HEK293T (cell line): Measurements from ENCODE around the gene ETV6.

Source experiments
- CTCF ChIA-PET: fragments of 350-600 bp; formaldehyde crosslinking; extraction: SDS; loops from one replicate; lab custom pipeline; 2021; ENCODE audit warnings: antibody characterized with exemption, inconsistent platforms; lab: Yijun Ruan, JAX
- POLR2A ChIA-PET: fragments of 350-600 bp; formaldehyde crosslinking; extraction: SDS; loops from one replicate; lab custom pipeline; 2020; ENCODE audit warnings: antibody characterized with exemption, inconsistent platforms; lab: Yijun Ruan, JAX
- DNase-seq: peaks from one replicate; pipeline ENCODE4 v3.0.0; 2012; ENCODE audit warnings: mixed read lengths; ENCODE audit errors: extremely low spot score
- ARNT ChIP-seq: fragments of 450-650 bp; IDR thresholded peaks from 2 replicates; pipeline ENCODE4 v1.6.1; 2017; ENCODE audit warnings: mild to moderate bottlenecking
- BHLHE40 ChIP-seq: fragments of 450-650 bp; IDR thresholded peaks from 2 replicates; pipeline ENCODE4 v1.6.1; 2016; ENCODE audit warnings: mild to moderate bottlenecking, moderate library complexity, borderline replicate concordance
- CTBP1 ChIP-seq: fragments of 450-650 bp; IDR thresholded peaks from 2 replicates; pipeline ENCODE4 v1.6.1; 2016; ENCODE audit warnings: borderline replicate concordance
- ELF4 ChIP-seq: fragments of 450-650 bp; IDR thresholded peaks from 2 replicates; pipeline ENCODE4 v1.6.1; 2017; ENCODE audit warnings: antibody characterized with exemption
- FOXA1 ChIP-seq: fragments of 450-650 bp; IDR thresholded peaks from 2 replicates; pipeline ENCODE4 v1.6.1; 2016; ENCODE audit warnings: mild to moderate bottlenecking
- FOXK2 ChIP-seq: fragments of 450-650 bp; IDR thresholded peaks from 2 replicates; pipeline ENCODE4 v1.6.1; 2016; ENCODE audit warnings: mild to moderate bottlenecking
- FOXM1 ChIP-seq: fragments of 450-650 bp; IDR thresholded peaks from 2 replicates; pipeline ENCODE4 v1.6.1; 2017; ENCODE audit warnings: mild to moderate bottlenecking, borderline replicate concordance
- HDGF ChIP-seq: fragments of 450-650 bp; IDR thresholded peaks from 2 replicates; pipeline ENCODE4 v1.6.1; 2017; ENCODE audit warnings: antibody characterized with exemption, borderline replicate concordance
- L3MBTL2 ChIP-seq: fragments of 450-650 bp; conservative IDR thresholded peaks from 2 replicates; pipeline ENCODE4 v1.6.1; 2016; ENCODE audit warnings: mild to moderate bottlenecking
- LEF1 ChIP-seq: fragments of 450-650 bp; IDR thresholded peaks from 2 replicates; pipeline ENCODE4 v1.6.1; 2017; ENCODE audit warnings: mild to moderate bottlenecking, borderline replicate concordance
- NFRKB ChIP-seq: fragments of 450-650 bp; IDR thresholded peaks from 2 replicates; pipeline ENCODE4 v1.6.1; 2016; ENCODE audit warnings: mild to moderate bottlenecking, moderate library complexity
- PKNOX1 ChIP-seq: fragments of 450-650 bp; IDR thresholded peaks from 2 replicates; pipeline ENCODE4 v1.6.1; 2016
- SP1 ChIP-seq: fragments of 450-650 bp; IDR thresholded peaks from 2 replicates; pipeline ENCODE4 v1.6.1; 2017
- SUZ12 ChIP-seq: fragments of 450-650 bp; IDR thresholded peaks from 2 replicates; pipeline ENCODE4 v1.6.1; 2016; ENCODE audit warnings: mild to moderate bottlenecking
- TARDBP ChIP-seq: fragments of 450-650 bp; IDR thresholded peaks from 2 replicates; pipeline ENCODE4 v1.6.1; 2016
- ZNF384 ChIP-seq: fragments of 450-650 bp; IDR thresholded peaks from 2 replicates; pipeline ENCODE4 v1.6.1; 2016

The ETV6 gene

DNA sequence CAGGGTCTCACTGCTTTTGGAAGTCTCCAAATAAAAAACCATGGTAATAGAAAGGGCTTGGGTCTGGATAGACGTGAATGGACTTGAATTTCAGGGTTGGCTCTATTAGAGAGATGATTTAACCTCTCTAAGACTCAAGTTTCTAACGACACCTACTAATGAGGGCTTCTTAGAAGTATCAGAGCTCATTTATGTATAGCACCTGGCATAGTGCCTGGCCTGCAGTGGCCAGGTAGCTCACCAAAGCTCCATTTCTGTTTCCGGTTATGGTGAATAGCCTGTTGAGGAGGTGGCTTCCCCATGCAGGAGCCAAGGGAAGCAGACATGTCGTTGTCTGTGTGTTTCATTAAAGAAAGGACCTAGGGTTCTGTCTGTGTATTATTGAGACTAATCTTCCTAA lies 108.6 kb downstream of the ETV6 start:
- CTCF ChIA-PET = interaction anchor here (1.3 kb wide), 1 partner anchor 24 kb away, joined by 4 read pairs; no protein-coding TSS in a partner anchor

DNA sequence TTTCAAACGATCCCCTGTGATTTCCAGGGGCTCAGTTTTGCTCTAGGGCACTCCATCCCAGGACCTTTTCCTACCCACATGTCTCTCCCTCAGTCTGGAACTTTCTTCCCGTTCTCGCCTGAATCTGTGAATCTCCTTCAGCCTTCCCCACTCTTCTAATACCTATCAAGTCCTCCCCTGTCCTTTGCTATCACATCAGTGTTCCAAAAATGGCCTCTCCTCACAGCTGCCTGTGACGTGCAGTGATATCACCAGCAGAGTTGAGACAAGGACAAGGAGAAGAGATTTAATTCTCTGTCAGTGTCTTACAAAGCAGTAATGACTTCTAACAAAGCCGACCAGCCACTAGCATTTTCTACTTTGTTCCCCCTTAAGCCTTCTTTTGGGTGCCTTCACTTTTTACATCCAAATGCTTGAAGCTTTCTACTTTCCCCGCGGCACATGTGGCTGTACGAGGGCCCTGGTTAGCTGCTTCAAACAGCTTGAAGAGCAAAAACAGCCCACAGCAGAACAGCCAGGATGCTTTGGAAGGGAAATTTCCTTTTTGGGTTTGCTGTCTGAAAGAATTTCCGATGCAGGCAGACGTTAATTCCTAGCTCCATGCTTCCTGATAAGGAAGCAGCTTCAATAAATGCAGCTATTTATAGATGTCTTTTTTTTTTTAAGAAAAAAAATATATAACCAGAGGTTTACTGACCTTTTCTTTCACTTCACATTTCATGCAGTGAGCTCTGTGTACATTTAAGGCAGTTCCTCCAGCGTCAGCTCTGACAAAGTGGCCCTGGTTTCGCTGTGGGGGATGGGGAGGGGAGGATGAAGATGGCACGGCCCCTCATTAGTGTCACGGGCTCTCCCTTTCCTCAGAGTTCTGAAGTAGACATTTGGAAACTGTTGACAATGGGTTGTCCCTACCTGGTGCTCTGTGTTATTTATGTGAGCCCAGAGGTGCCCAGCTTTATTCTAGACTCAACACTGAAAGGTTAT lies 109.3 kb downstream of the ETV6 start:
- DNase-seq = no peak
- TF ChIP-seq LEF1 (no peak), BHLHE40 (no peak), SP1 (no peak), HDGF (no peak), FOXA1 (no peak), CTBP1 (no peak), ZNF384 (no peak), SUZ12 (no peak), TARDBP (no peak), NFRKB (no peak), FOXK2 (no peak), ARNT (no peak), FOXM1 (no peak)
- CTCF ChIA-PET = interaction anchor here (1.3 kb wide), 1 partner anchor 25 kb away, joined by 4 read pairs; no protein-coding TSS in a partner anchor
- POLR2A ChIA-PET = no interaction called here

More for the DNA sequence above, 108.6 kb downstream of the ETV6 start:
- POLR2A ChIA-PET = no interaction called here
- TF ChIP-seq BHLHE40 = no peak
- no peak for TF ChIP-seq SUZ12
- no peak for TF ChIP-seq SP1
- TF ChIP-seq FOXK2 = no peak
- no peak for TF ChIP-seq FOXM1
- TF ChIP-seq HDGF = no peak
- TF ChIP-seq ELF4 = no peak
- no peak for TF ChIP-seq CTBP1
- no peak for TF ChIP-seq TARDBP
- TF ChIP-seq L3MBTL2 = no peak
- TF ChIP-seq ZNF384 = no peak
- no peak for TF ChIP-seq PKNOX1
- no peak for TF ChIP-seq ARNT
- no peak for TF ChIP-seq LEF1
- no peak for TF ChIP-seq FOXA1
- no peak for TF ChIP-seq NFRKB
- no peak for DNase-seq

- POLR2A ChIA-PET = no interaction called here
- no peak for DNase-seq
- TF ChIP-seq L3MBTL2 (no peak), FOXK2 (no peak), FOXA1 (no peak), FOXM1 (no peak), ARNT (no peak), ELF4 (no peak), TARDBP (no peak)
- CTCF ChIA-PET = interaction anchor here (1.3 kb wide), 1 partner anchor 25 kb away, joined by 4 read pairs; no protein-coding TSS in a partner anchor
Observed at GRCh38 chr12:11759494-11759878, 110.0 kb downstream of the ETV6 start.

DNA sequence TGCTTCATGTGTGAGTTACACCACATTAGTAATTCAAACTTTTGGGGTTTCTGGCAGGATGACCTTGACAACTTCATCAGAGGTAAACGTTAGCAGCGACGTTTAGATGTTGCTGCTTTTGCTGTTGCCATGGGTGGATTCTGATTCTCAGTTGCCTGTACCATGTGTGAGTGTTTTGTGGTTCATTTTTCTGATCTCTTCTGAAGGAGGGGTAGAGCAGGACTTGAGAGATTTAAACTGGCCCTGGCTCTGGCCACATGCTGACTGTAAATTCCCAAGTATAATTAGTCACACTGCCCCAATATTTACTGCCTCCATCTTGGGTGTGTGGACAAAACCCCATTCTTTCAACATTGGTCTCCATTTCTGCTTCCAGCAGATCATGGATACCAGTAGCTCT lies 110.4 kb downstream of the ETV6 start:
- TF ChIP-seq NFRKB = no peak
- no peak for TF ChIP-seq FOXK2
- no peak for TF ChIP-seq ELF4
- TF ChIP-seq CTBP1 = no peak
- TF ChIP-seq FOXM1 = no peak
- TF ChIP-seq ARNT = no peak
- TF ChIP-seq HDGF = no peak
- TF ChIP-seq SP1 = no peak
- no peak for TF ChIP-seq SUZ12
- TF ChIP-seq FOXA1 = no peak
- CTCF ChIA-PET = no interaction called here
- DNase-seq = no peak
- POLR2A ChIA-PET = no interaction called here

- no peak for TF ChIP-seq SUZ12
- TF ChIP-seq TARDBP = no peak
- TF ChIP-seq FOXA1 = no peak
- TF ChIP-seq LEF1 = no peak
- no peak for TF ChIP-seq FOXK2
- no peak for TF ChIP-seq ARNT
- TF ChIP-seq HDGF = no peak
- no peak for TF ChIP-seq FOXM1
- TF ChIP-seq L3MBTL2 = no peak
- no peak for TF ChIP-seq BHLHE40
- TF ChIP-seq PKNOX1 = no peak
- no peak for TF ChIP-seq SP1
- no peak for TF ChIP-seq NFRKB
- TF ChIP-seq ELF4 = no peak
- TF ChIP-seq ZNF384 = no peak
- TF ChIP-seq CTBP1 = no peak
- POLR2A ChIA-PET = no interaction called here
- CTCF ChIA-PET = interaction anchor here (0.5 kb wide), 1 partner anchor 161 kb away, joined by 3 read pairs; no protein-coding TSS in a partner anchor
- DNase-seq = no peak
Observed at GRCh38 chr12:11761869-11762567, 112.5 kb downstream of the ETV6 start.
